Astrocyte (in vitro differentiated cells and primary cell): ENCODE data around the gene PKNOX1. TPM values are rescaled to one million over a fixed set of nuclear protein-coding genes. Genes with fewer than 3 reads are reported as not detected.
A peak's percentile ranks its signal among the peaks of the same experiment; 100 is the strongest.
"Not testable (repeated sequence)": the region's sequence is repeated elsewhere in the genome, so short reads cannot be mapped to it uniquely, and the experiment has no call there.

Experiments
- DNase-seq: peaks from one replicate; pipeline ENCODE4 v3.0.0-alpha.2; 2010; ENCODE audit warnings: low read depth
- FAIRE-seq: peaks from 2 replicates; lab custom pipeline; 2011; peaks lifted over from hg19 to GRCh38; lab: Jason Lieb, UNC
- H2AFZ ChIP-seq: 2 replicates; pipeline ENCODE4 v1.6.0; 2012; ENCODE audit warnings: low read depth, low read length, inconsistent platforms
- H3K27ac ChIP-seq: 2 replicates; pipeline ENCODE4 v1.5.1; 2011; ENCODE audit warnings: low read depth, low read length, inconsistent platforms
- H3K27me3 ChIP-seq: 2 replicates; pipeline ENCODE4 v1.6.0; 2011; ENCODE audit warnings: low read length, inconsistent platforms; ENCODE audit not compliant: insufficient read depth
- H3K36me3 ChIP-seq: 2 replicates; pipeline ENCODE4 v1.5.1; 2011; ENCODE audit warnings: low read length, inconsistent platforms; ENCODE audit not compliant: insufficient read depth
- H3K4me1 ChIP-seq: 2 replicates; pipeline ENCODE4 v1.5.1; 2011; ENCODE audit warnings: low read length, inconsistent platforms; ENCODE audit not compliant: insufficient read depth
- H3K4me2 ChIP-seq: 2 replicates; pipeline ENCODE4 v1.6.0; 2012; ENCODE audit warnings: low read length, inconsistent platforms
- H3K4me3 ChIP-seq: 2 replicates; pipeline ENCODE4 v1.5.1; 2011; ENCODE audit warnings: low read depth, mild to moderate bottlenecking, low read length, inconsistent platforms; ENCODE audit not compliant: insufficient read depth
- H3K79me2 ChIP-seq: 2 replicates; pipeline ENCODE4 v1.6.0; 2012; ENCODE audit warnings: mild to moderate bottlenecking, low read length, inconsistent platforms; ENCODE audit not compliant: insufficient read depth
- H3K9ac ChIP-seq: 2 replicates; pipeline ENCODE4 v1.6.0; 2012; ENCODE audit warnings: mild to moderate bottlenecking, low read length, inconsistent platforms
- H3K9me3 ChIP-seq: 2 replicates; pipeline ENCODE4 v1.5.1; 2012; ENCODE audit warnings: low read depth, mild to moderate bottlenecking, low read length, inconsistent platforms; ENCODE audit not compliant: insufficient read depth
- H4K20me1 ChIP-seq: 2 replicates; pipeline ENCODE4 v1.6.0; 2012; ENCODE audit warnings: low read length, inconsistent platforms; ENCODE audit not compliant: insufficient read depth
- H3K27ac Mint-ChIP-seq: one replicate; pipeline ENCODE4 v1.8.0; 2021; ENCODE audit warnings: mild to moderate bottlenecking, mixed read lengths; ENCODE audit not compliant: unreplicated experiment
- H3K27me3 Mint-ChIP-seq: one replicate; pipeline ENCODE4 v1.8.0; 2021; ENCODE audit warnings: low read depth, mixed read lengths; ENCODE audit not compliant: unreplicated experiment
- H3K36me3 Mint-ChIP-seq: one replicate; pipeline ENCODE4 v1.8.0; 2021; ENCODE audit warnings: low read depth, mixed read lengths; ENCODE audit not compliant: unreplicated experiment
- H3K4me1 Mint-ChIP-seq: one replicate; pipeline ENCODE4 v1.8.0; 2021; ENCODE audit warnings: low read depth, mixed read lengths; ENCODE audit not compliant: unreplicated experiment
- H3K4me3 Mint-ChIP-seq: one replicate; pipeline ENCODE4 v1.8.0; 2021; ENCODE audit warnings: mild to moderate bottlenecking, moderate library complexity, mixed read lengths; ENCODE audit not compliant: unreplicated experiment
- H3K9me3 Mint-ChIP-seq: one replicate; pipeline ENCODE4 v1.8.0; 2021; ENCODE audit warnings: mild to moderate bottlenecking, mixed read lengths; ENCODE audit not compliant: unreplicated experiment
- CTCF ChIP-seq: IDR thresholded peaks from 2 replicates; pipeline ENCODE4 v1.5.1; 2011; ENCODE audit warnings: low read depth, mild to moderate bottlenecking, inconsistent platforms, low read length, moderate library complexity; ENCODE audit not compliant: insufficient read depth
- EZH2 ChIP-seq: IDR thresholded peaks from 2 replicates; pipeline ENCODE4 v1.6.1; 2012; ENCODE audit warnings: mild to moderate bottlenecking, low read length, inconsistent platforms; ENCODE audit not compliant: insufficient read depth
- total RNA-seq: library from RNA; stranded (reverse); gene quantifications from 2 replicates; pipeline ENCODE4 v1.2.1, GENCODE V29; 2021

PKNOX1 gene
- total RNA-seq, 1 donor from 2014 or later, result 11.2 TPM

- H3K4me2 ChIP-seq, result peak overlapping the region; percentile 64
- Mint-ChIP-seq H3K4me1 (peaks cover 25% of the 10 kb centered on the region), H3K27ac (peak overlapping the region; percentile 55), H3K36me3 (peaks cover 8% of the 10 kb centered on the region), H3K27me3 (no peaks in the 10 kb centered on the region), H3K9me3 (peaks cover 10% of the 10 kb centered on the region), H3K4me3 (no peak overlapping the region)
- H3K27me3 ChIP-seq, result no peaks in the 10 kb centered on the region
- no peaks in the 10 kb centered on the region for H3K36me3 ChIP-seq
- FAIRE-seq, result no peak
- H3K4me1 ChIP-seq, result peaks cover 22% of the 10 kb centered on the region
- DNase-seq, result peak; percentile 41
- H3K4me3 ChIP-seq, result no peak overlapping the region
- no peaks in the 10 kb centered on the region for H4K20me1 ChIP-seq
- H3K9me3 ChIP-seq, result no peaks in the 10 kb centered on the region
- TF ChIP-seq EZH2 (no peak), CTCF (no peak)
- H3K79me2 ChIP-seq, result peaks cover 19% of the 10 kb centered on the region
- H3K9ac ChIP-seq, result peak overlapping the region; percentile 61
- peak overlapping the region; percentile 4 for H2AFZ ChIP-seq
- peak overlapping the region; percentile 67 for H3K27ac ChIP-seq
Observed at GRCh38 chr21:42993051-42993712, 18.8 kb downstream of the PKNOX1 start.

- peaks cover 18% of the 10 kb centered on the region for H3K4me1 ChIP-seq
- H4K20me1 ChIP-seq, result no peaks in the 10 kb centered on the region
- H3K4me2 ChIP-seq, result peak overlapping the region; percentile 54
- H3K4me3 Mint-ChIP-seq, result no peak overlapping the region
- H3K36me3 ChIP-seq, result no peaks in the 10 kb centered on the region
- TF ChIP-seq EZH2, result no peak
- no peak for TF ChIP-seq CTCF
- H3K27me3 Mint-ChIP-seq, result no peaks in the 10 kb centered on the region
- peak; percentile 97 for DNase-seq
- H3K36me3 Mint-ChIP-seq, result peaks cover 21% of the 10 kb centered on the region
- peaks cover 21% of the 10 kb centered on the region for H3K4me1 Mint-ChIP-seq
- no peak overlapping the region for H3K4me3 ChIP-seq
- H3K27ac Mint-ChIP-seq, result peak overlapping the region; percentile 80
- peaks cover 29% of the 10 kb centered on the region for H3K9me3 Mint-ChIP-seq
- no peaks in the 10 kb centered on the region for H3K27me3 ChIP-seq
- FAIRE-seq, result peak; percentile 78
- H3K27ac ChIP-seq, result peak overlapping the region; percentile 67
- no peaks in the 10 kb centered on the region for H3K9me3 ChIP-seq
- peak overlapping the region; percentile 15 for H3K9ac ChIP-seq
- peak overlapping the region; percentile 0 for H2AFZ ChIP-seq
- peaks cover 14% of the 10 kb centered on the region for H3K79me2 ChIP-seq
Observed at GRCh38 chr21:42997053-42997452, 22.7 kb downstream of the PKNOX1 start.

GRCh38 chr21:42997983-42998382, 23.6 kb downstream of the PKNOX1 start:
- not testable (repeated sequence) for DNase-seq, H3K27ac Mint-ChIP-seq, H3K27me3 Mint-ChIP-seq, H3K27me3 ChIP-seq, H3K27ac ChIP-seq, H4K20me1 ChIP-seq, H3K36me3 ChIP-seq, H3K4me3 ChIP-seq, H2AFZ ChIP-seq, H3K9ac ChIP-seq, FAIRE-seq, H3K9me3 ChIP-seq
- Histone ChIP-seq H3K4me1 (peaks cover 10% of the 10 kb centered on the region), H3K4me2 (peak overlapping the region; percentile 16), H3K79me2 (peaks cover 13% of the 10 kb centered on the region)
- H3K36me3 Mint-ChIP-seq, result peaks cover 21% of the 10 kb centered on the region
- H3K4me1 Mint-ChIP-seq, result peaks cover 13% of the 10 kb centered on the region
- peaks cover 32% of the 10 kb centered on the region for H3K9me3 Mint-ChIP-seq
- peak overlapping the region; percentile 74 for H3K4me3 Mint-ChIP-seq

- not testable (repeated sequence) for H2AFZ ChIP-seq, FAIRE-seq, H3K9ac ChIP-seq, H3K27ac ChIP-seq, H3K9me3 ChIP-seq, H3K27me3 Mint-ChIP-seq, H4K20me1 ChIP-seq, H3K4me2 ChIP-seq, H3K4me1 ChIP-seq, H3K27ac Mint-ChIP-seq, H3K27me3 ChIP-seq, H3K4me3 ChIP-seq, H3K36me3 ChIP-seq, DNase-seq, H3K4me3 Mint-ChIP-seq
- Mint-ChIP-seq H3K36me3 (peaks cover 25% of the 10 kb centered on the region), H3K4me1 (peaks cover 10% of the 10 kb centered on the region), H3K9me3 (peaks cover 34% of the 10 kb centered on the region)
- peaks cover 11% of the 10 kb centered on the region for H3K79me2 ChIP-seq
Observed at GRCh38 chr21:42999152-42999551, 24.8 kb downstream of the PKNOX1 start.

GRCh38 chr21:43000041-43000440, 25.7 kb downstream of the PKNOX1 start:
- H3K27me3 Mint-ChIP-seq, H4K20me1 ChIP-seq, H3K4me3 Mint-ChIP-seq, H3K27ac ChIP-seq, DNase-seq, H3K27me3 ChIP-seq, H3K27ac Mint-ChIP-seq, H2AFZ ChIP-seq, FAIRE-seq, H3K4me3 ChIP-seq, H3K4me2 ChIP-seq, H3K36me3 ChIP-seq, H3K9me3 ChIP-seq, H3K4me1 ChIP-seq, H3K9ac ChIP-seq: not testable (repeated sequence)
- peaks cover 26% of the 10 kb centered on the region for H3K36me3 Mint-ChIP-seq
- H3K4me1 Mint-ChIP-seq, result peaks cover 10% of the 10 kb centered on the region
- H3K79me2 ChIP-seq, result peaks cover 11% of the 10 kb centered on the region
- H3K9me3 Mint-ChIP-seq, result peaks cover 34% of the 10 kb centered on the region
